Measurements from ENCODE around the gene ERGIC1. TPM values are rescaled to one million over a fixed set of nuclear protein-coding genes. Genes with fewer than 3 reads are reported as not detected.

Gene ERGIC1
- total RNA-seq, 1 donor from 2014 or later = 54.8 TPM

- no peaks in the 10 kb centered on the region for H3K27me3 Mint-ChIP-seq (ENCODE audit: low read depth)
- no peaks in the 10 kb centered on the region for H3K36me3 Mint-ChIP-seq (ENCODE audit: low read depth)
- no peak overlapping the region for H3K27ac Mint-ChIP-seq
- no peak overlapping the region for H3K4me3 Mint-ChIP-seq (ENCODE audit: low read depth)
- H3K9me3 Mint-ChIP-seq = no peaks in the 10 kb centered on the region
- intact Hi-C loops (cut with micrococcal nuclease) = no loop called here
- H3K4me1 Mint-ChIP-seq (ENCODE audit: low read depth) = no peaks in the 10 kb centered on the region
- no peak for DNase-seq (ENCODE audit: low spot score)
Measured at GRCh38 chr5:172904643-172905345, 70.7 kb downstream of the ERGIC1 start.

GRCh38 chr5:172905346-172906140 lies 71.5 kb downstream of the ERGIC1 start:
- no peaks in the 10 kb centered on the region for H3K9me3 Mint-ChIP-seq
- H3K4me3 Mint-ChIP-seq (ENCODE audit: low read depth) = no peak overlapping the region
- no peak overlapping the region for H3K27ac Mint-ChIP-seq
- DNase-seq (ENCODE audit: low spot score) = no peak
- H3K4me1 Mint-ChIP-seq (ENCODE audit: low read depth) = no peaks in the 10 kb centered on the region
- no peaks in the 10 kb centered on the region for H3K36me3 Mint-ChIP-seq (ENCODE audit: low read depth)
- intact Hi-C loops (cut with micrococcal nuclease) = no loop called here
- H3K27me3 Mint-ChIP-seq (ENCODE audit: low read depth) = no peaks in the 10 kb centered on the region

GRCh38 chr5:172906436-172906835 lies 72.4 kb downstream of the ERGIC1 start:
- no peaks in the 10 kb centered on the region for H3K36me3 Mint-ChIP-seq (ENCODE audit: low read depth)
- no peaks in the 10 kb centered on the region for H3K4me1 Mint-ChIP-seq (ENCODE audit: low read depth)
- no peak overlapping the region for H3K27ac Mint-ChIP-seq
- DNase-seq (ENCODE audit: low spot score) = no peak
- intact Hi-C loops (cut with micrococcal nuclease) = no loop called here
- H3K27me3 Mint-ChIP-seq (ENCODE audit: low read depth) = no peaks in the 10 kb centered on the region
- no peak overlapping the region for H3K4me3 Mint-ChIP-seq (ENCODE audit: low read depth)
- no peaks in the 10 kb centered on the region for H3K9me3 Mint-ChIP-seq

- intact Hi-C loops (cut with micrococcal nuclease) = no loop called here
- Mint-ChIP-seq H3K4me3 (ENCODE audit: low read depth) (no peak overlapping the region), H3K27me3 (ENCODE audit: low read depth) (no peaks in the 10 kb centered on the region), H3K9me3 (no peaks in the 10 kb centered on the region), H3K36me3 (ENCODE audit: low read depth) (no peaks in the 10 kb centered on the region), H3K27ac (no peak overlapping the region), H3K4me1 (ENCODE audit: low read depth) (no peaks in the 10 kb centered on the region)
- no peak for DNase-seq (ENCODE audit: low spot score)
Measured at GRCh38 chr5:172906888-172907287, 72.8 kb downstream of the ERGIC1 start.

DNA sequence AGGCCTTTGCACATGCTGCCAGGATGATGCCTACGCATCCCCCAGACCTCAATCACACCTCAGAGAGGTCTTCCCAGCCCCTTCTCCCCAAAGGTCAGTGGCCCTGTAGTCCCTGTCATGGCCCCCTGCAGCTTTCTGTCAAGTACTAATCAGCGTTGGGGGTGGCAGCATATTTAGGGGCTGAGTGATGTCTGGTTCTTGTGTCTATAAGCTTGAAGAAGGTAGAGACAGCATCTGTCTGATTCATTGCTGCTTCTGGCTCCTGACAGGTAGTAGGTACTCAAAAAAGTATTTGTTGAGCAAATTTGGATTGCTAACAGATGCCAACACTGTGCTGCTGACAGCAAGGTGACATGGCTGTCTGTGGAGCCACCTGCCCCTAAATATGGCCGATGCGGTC lies 73.6 kb downstream of the ERGIC1 start:
- intact Hi-C loops (cut with micrococcal nuclease) = no loop called here
- Mint-ChIP-seq H3K27ac (no peak overlapping the region), H3K9me3 (no peaks in the 10 kb centered on the region), H3K4me1 (ENCODE audit: low read depth) (no peaks in the 10 kb centered on the region), H3K27me3 (ENCODE audit: low read depth) (no peaks in the 10 kb centered on the region), H3K4me3 (ENCODE audit: low read depth) (no peak overlapping the region), H3K36me3 (ENCODE audit: low read depth) (no peaks in the 10 kb centered on the region)
- no peak for DNase-seq (ENCODE audit: low spot score)

GRCh38 chr5:172908662-172909061 lies 74.6 kb downstream of the ERGIC1 start:
- Mint-ChIP-seq H3K4me3 (ENCODE audit: low read depth) (no peak overlapping the region), H3K27me3 (ENCODE audit: low read depth) (no peaks in the 10 kb centered on the region), H3K4me1 (ENCODE audit: low read depth) (no peaks in the 10 kb centered on the region), H3K36me3 (ENCODE audit: low read depth) (no peaks in the 10 kb centered on the region), H3K27ac (no peak overlapping the region), H3K9me3 (no peaks in the 10 kb centered on the region)
- DNase-seq (ENCODE audit: low spot score) = no peak
- intact Hi-C loops (cut with micrococcal nuclease) = no loop called here

- intact Hi-C loops (cut with micrococcal nuclease) = no loop called here
- Mint-ChIP-seq H3K27ac (no peak overlapping the region), H3K36me3 (ENCODE audit: low read depth) (no peaks in the 10 kb centered on the region), H3K4me1 (ENCODE audit: low read depth) (no peaks in the 10 kb centered on the region), H3K4me3 (ENCODE audit: low read depth) (no peak overlapping the region), H3K9me3 (no peaks in the 10 kb centered on the region), H3K27me3 (ENCODE audit: low read depth) (no peaks in the 10 kb centered on the region)
- DNase-seq (ENCODE audit: low spot score) = no peak
Measured at GRCh38 chr5:172909931-172910502, 76.0 kb downstream of the ERGIC1 start.

DNA sequence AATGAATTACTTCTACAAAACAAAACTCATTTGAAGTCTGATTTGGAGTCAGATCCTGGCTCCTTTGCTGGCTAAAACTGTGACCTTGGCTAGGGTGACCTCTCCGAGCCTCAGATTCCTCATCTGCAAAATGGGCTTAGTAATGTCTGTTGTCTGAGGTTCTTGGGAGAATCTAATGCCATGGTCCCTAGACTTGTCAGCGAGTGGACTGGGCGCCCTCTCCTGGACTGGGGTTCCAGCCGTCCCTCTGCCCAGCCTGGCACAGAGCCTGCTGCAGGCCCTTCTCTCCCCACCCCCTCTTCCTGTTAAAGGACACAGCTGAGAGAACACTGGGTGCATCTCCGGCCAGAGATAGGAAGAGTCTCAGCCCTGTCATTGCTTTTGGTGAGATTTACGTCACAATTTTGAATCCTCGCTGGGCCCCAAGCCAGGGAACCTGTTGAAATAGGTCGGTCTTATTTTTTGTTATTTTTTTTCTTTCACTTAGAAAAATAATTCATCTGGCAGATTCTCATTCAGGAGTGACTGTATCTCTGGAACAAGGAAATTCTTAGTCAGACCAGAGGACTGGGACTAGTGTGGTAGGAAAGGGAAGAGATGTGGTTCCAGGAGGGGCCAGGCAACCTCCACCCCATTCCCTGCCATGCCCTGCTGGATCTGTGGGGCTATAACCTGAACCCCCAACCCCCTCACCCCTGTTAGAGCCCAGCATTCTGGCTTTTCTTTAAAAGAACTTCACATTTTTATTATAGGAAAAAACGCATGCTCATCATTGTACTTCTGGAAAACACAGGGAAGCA lies 77.0 kb downstream of the ERGIC1 start:
- Mint-ChIP-seq H3K36me3 (ENCODE audit: low read depth) (peaks cover 5% of the 10 kb centered on the region), H3K9me3 (no peaks in the 10 kb centered on the region), H3K27me3 (ENCODE audit: low read depth) (no peaks in the 10 kb centered on the region), H3K27ac (no peak overlapping the region), H3K4me1 (ENCODE audit: low read depth) (no peaks in the 10 kb centered on the region), H3K4me3 (ENCODE audit: low read depth) (no peak overlapping the region)
- DNase-seq (ENCODE audit: low spot score) = no peak
- intact Hi-C loops (cut with micrococcal nuclease) = no loop called here

DNA sequence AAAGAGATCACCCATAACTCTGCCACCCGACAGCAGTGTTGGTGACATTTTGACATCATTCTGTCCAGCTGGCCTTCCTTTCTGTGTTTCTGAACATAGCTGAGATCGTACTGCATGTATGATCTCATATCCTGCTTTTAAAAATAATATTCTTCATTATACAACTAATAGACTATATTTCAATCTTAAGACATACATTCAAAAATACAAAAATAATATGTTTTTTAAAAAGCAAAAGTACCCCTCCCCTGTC lies 77.5 kb downstream of the ERGIC1 start:
- no peak overlapping the region for H3K4me3 Mint-ChIP-seq (ENCODE audit: low read depth)
- peaks cover 6% of the 10 kb centered on the region for H3K36me3 Mint-ChIP-seq (ENCODE audit: low read depth)
- H3K27me3 Mint-ChIP-seq (ENCODE audit: low read depth) = no peaks in the 10 kb centered on the region
- H3K4me1 Mint-ChIP-seq (ENCODE audit: low read depth) = no peaks in the 10 kb centered on the region
- no peaks in the 10 kb centered on the region for H3K9me3 Mint-ChIP-seq
- intact Hi-C loops (cut with micrococcal nuclease) = no loop called here
- no peak overlapping the region for H3K27ac Mint-ChIP-seq
- DNase-seq (ENCODE audit: low spot score) = no peak

DNA sequence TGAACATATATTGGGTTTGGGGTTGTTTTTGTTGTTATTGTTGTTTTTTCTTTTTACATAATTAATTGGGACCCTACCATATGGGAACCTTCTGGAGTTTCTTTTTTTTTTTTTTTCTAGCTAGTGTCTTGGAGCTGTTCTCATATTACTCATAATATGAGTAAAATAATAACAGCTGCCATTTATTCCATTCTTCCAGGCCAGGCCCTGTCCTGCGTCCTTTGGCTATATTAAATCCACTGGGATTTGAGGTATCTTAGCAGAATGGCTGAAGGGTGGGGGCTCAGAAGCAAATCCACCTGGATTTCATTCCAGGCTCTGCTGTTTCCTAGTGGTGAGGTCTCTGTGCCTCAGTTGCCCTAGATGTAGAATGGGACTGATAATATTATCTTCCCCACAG lies 77.9 kb downstream of the ERGIC1 start:
- H3K27me3 Mint-ChIP-seq (ENCODE audit: low read depth) = no peaks in the 10 kb centered on the region
- H3K9me3 Mint-ChIP-seq = no peaks in the 10 kb centered on the region
- no peaks in the 10 kb centered on the region for H3K4me1 Mint-ChIP-seq (ENCODE audit: low read depth)
- H3K4me3 Mint-ChIP-seq (ENCODE audit: low read depth) = no peak overlapping the region
- intact Hi-C loops (cut with micrococcal nuclease) = no loop called here
- H3K27ac Mint-ChIP-seq = no peak overlapping the region
- no peak for DNase-seq (ENCODE audit: low spot score)
- peaks cover 6% of the 10 kb centered on the region for H3K36me3 Mint-ChIP-seq (ENCODE audit: low read depth)

DNA sequence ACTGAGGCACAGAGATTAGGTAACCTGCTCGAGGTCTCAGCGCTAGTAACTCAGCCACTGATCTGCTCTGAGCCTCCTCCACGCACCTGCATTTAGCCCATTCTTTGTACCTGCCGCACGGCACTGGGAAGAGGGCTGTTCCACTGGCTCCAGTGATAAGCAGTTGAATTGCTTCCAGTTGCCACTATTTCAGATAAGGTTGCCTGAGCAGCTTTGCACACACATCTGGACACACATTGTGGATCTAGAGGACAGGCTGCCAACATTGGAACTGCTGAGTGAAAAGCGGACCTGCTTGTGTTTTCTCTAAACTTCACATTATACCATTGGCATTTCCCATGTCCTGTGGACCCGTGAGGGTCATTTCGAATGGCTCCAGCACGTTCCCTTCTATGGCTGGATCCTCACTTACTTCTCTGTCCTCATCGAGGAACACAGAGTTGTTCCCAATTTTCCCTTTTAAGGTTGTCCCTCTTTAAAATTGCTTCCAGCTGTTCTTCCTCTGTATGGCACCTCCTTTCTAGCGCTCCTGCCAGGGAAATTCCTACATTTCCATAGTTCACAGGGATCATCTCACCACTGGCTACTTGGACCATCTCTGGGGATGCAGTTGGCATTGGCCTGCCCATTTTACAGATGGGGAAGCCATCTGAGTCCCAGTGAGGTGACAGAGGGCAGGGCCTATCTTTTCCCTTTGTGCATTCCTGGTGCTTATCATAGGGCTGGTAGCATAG lies 79.2 kb downstream of the ERGIC1 start:
- intact Hi-C loops (cut with micrococcal nuclease) = no loop called here
- no peak overlapping the region for H3K4me3 Mint-ChIP-seq (ENCODE audit: low read depth)
- no peak for DNase-seq (ENCODE audit: low spot score)
- peaks cover 6% of the 10 kb centered on the region for H3K36me3 Mint-ChIP-seq (ENCODE audit: low read depth)
- no peak overlapping the region for H3K27ac Mint-ChIP-seq
- no peaks in the 10 kb centered on the region for H3K27me3 Mint-ChIP-seq (ENCODE audit: low read depth)
- H3K4me1 Mint-ChIP-seq (ENCODE audit: low read depth) = no peaks in the 10 kb centered on the region
- no peaks in the 10 kb centered on the region for H3K9me3 Mint-ChIP-seq

DNA sequence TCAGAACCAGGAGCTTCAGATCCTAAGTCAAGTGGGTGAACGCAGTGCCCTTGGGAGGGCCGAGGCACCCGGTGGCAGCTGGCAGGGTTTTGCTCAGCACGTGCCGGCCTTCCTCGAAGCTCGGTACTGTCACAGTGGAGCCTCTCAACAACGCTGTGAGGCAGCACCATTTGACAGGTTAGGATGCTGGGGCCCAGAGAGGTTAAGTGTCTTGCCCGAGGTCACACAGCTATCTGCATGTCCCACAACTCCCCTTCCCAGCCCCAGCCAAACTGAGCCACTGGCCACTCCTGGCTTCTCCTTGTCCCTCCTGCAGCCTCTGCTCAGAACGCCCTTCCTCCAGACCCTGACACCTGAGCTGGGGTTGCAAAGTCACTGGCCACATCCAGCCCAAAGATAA lies 81.5 kb downstream of the ERGIC1 start:
- peaks cover 9% of the 10 kb centered on the region for H3K36me3 Mint-ChIP-seq (ENCODE audit: low read depth)
- no peak overlapping the region for H3K4me3 Mint-ChIP-seq (ENCODE audit: low read depth)
- no peak for DNase-seq (ENCODE audit: low spot score)
- H3K27me3 Mint-ChIP-seq (ENCODE audit: low read depth) = no peaks in the 10 kb centered on the region
- no peaks in the 10 kb centered on the region for H3K4me1 Mint-ChIP-seq (ENCODE audit: low read depth)
- no peak overlapping the region for H3K27ac Mint-ChIP-seq
- intact Hi-C loops (cut with micrococcal nuclease) = no loop called here
- H3K9me3 Mint-ChIP-seq = no peaks in the 10 kb centered on the region

All from activated T-helper 2 cell treated with anti-CD3 and anti-CD28 coated beads, Interferon-gamma antibody, Interleukin-2, Interleukin-4, amounts not matched to agents 10 μg/mL and 5 μg/mL and 100 μg/mL, durations not matched to agents 14 hours and 24 hours and 36 hours (primary cell).